Esophagus (tissue), 2 donors: ENCODE measurements around the gene FAM149B1. TPM values are rescaled to one million over a fixed set of nuclear protein-coding genes. Genes with fewer than 3 reads are reported as not detected.

ENCODE experiments used
- H3K27ac ChIP-seq, 2 donors: one replicate each; pipeline ENCODE4 v1.5.1; 2013; ENCODE audit warnings: low read depth in 2 of 2, mild to moderate bottlenecking in 2 of 2, inconsistent platforms in 1 of 2, low read length in 1 of 2, moderate library complexity in 1 of 2
- H3K27me3 ChIP-seq, 2 donors: one replicate each; pipeline ENCODE4 v1.6.1; 2013; ENCODE audit warnings: low read length in 2 of 2, control low read depth in 1 of 2, mild to moderate bottlenecking in 1 of 2; ENCODE audit not compliant: insufficient read depth in 2 of 2, control insufficient read depth in 1 of 2
- H3K36me3 ChIP-seq, 2 donors: one replicate each; pipeline ENCODE4 v1.6.1; 2013; ENCODE audit warnings: low read length in 1 of 2; ENCODE audit not compliant: control insufficient read depth in 2 of 2, insufficient read depth in 2 of 2
- H3K4me1 ChIP-seq, 2 donors: one replicate each; pipeline ENCODE4 v1.6.1; 2013; ENCODE audit warnings: low read length in 1 of 2; ENCODE audit not compliant: control insufficient read depth in 2 of 2, insufficient read depth in 2 of 2
- H3K4me3 ChIP-seq, 2 donors: one replicate each; pipeline ENCODE4 v1.5.1; 2013; ENCODE audit warnings: low read length in 2 of 2, mild to moderate bottlenecking in 2 of 2, low read depth in 1 of 2, moderate library complexity in 1 of 2
- H3K9me3 ChIP-seq, 2 donors: one replicate each; pipeline ENCODE4 v1.6.1; 2013; ENCODE audit warnings: mild to moderate bottlenecking in 2 of 2, low read depth in 1 of 2, low read length in 1 of 2, moderate library complexity in 1 of 2; ENCODE audit not compliant: control insufficient read depth in 2 of 2, insufficient read depth in 1 of 2
- WGBS, 2 donors: extraction: QIAGEN DNeasy Blood & Tissue Kit; methylation state at CpG; one replicate each; pipeline ENCODE4 v1.1.7; 2013; 5-methylcytosine and 5-hydroxymethylcytosine counted together
- polyA plus RNA-seq, 2 donors: library from polyadenylated mRNA; stranded (reverse); fragments of 200-250 nt; gene quantifications; one replicate each; pipeline ENCODE4 v1.2.3, GENCODE V29; 2013
- donor health status: healthy with polysubstance abuse.
- donor health status: Bipolar disorder and iron deficiency.

FAM149B1 gene
- polyA plus RNA-seq, 2 donors: 9.4 to 21.7 TPM

DNA sequence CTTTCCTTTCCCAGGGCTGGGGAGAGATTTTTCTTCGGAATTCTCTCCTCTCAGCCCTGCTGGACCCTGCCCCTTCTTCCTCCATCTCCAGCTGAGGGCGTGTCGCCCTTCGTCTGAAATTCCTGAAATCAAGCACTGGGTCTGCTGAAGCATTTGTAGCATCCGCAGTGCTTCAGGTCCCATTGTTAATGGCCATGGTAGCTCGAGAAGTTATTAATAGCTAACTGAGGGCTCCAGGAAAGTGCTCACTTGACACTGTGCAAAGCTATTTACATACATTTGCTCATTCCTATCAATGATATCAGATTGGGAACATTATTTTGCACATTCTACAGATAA, 515 bp downstream of the FAM149B1 start:
- no peaks in the 10 kb centered on the region for H3K4me1 ChIP-seq
- WGBS, 2 donors: 1% methylated on average over 6 of the region's 6 CpGs

DNA sequence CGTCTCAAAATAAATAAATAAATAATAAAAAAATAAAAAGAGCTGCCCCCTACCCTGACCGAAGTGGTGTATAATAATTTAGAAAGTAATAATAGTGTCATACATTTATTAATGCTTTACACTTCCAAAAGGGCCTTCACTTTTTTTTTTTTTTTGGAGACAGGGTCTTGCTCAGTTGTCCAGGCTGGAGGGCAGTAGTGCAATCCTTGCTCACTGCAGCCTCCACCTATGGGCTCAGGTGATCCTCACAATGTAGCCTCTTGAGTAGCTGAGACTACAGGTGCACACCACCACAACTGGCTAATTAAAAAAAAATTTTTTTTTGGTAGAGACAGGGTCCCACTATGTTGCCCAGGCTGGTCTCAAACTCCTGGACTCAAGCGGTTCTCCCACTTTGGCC, 1.4 kb downstream of the FAM149B1 start:
- Histone ChIP-seq H3K4me3 (no peak overlapping the region), H3K36me3 (no peaks in the 10 kb centered on the region), H3K27ac (no peak overlapping the region), H3K9me3 (no peaks in the 10 kb centered on the region), H3K4me1 (no peaks in the 10 kb centered on the region), H3K27me3 (no peaks in the 10 kb centered on the region)
- 96 to 99% methylated on average over 3 of the region's 3 CpGs for WGBS, 2 donors

More for the DNA sequence above, 515 bp downstream of the FAM149B1 start:
- peak overlapping the region; percentile 92 to 100 for H3K27ac ChIP-seq
- H3K27me3 ChIP-seq: no peaks in the 10 kb centered on the region
- no peaks in the 10 kb centered on the region for H3K9me3 ChIP-seq
- H3K36me3 ChIP-seq: no peaks in the 10 kb centered on the region
- peak overlapping the region; percentile 87 to 98 for H3K4me3 ChIP-seq

DNA sequence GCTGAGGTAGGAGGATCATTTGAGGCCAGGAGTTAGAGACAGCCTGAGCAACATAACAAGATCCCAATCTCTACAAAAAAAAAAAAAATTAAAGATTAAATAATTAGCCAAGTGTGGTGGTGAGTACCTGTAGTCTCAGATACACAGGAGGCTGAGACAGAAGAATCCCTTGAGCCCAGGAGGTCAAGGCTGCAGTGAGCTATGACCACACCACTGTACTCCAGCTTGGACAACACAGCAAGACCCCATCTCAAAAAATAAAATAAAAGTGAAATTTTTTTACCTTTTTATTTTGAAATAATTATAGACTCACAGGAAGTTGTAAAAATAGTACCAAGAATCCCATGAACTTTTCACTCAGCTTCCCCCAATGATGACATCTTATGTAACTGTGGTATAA, 4.9 kb downstream of the FAM149B1 start:
- Histone ChIP-seq H3K27ac (no peak overlapping the region), H3K27me3 (no peaks in the 10 kb centered on the region), H3K9me3 (no peaks in the 10 kb centered on the region), H3K4me3 (no peak overlapping the region), H3K4me1 (no peaks in the 10 kb centered on the region), H3K36me3 (peaks cover 0 to 3% of the 10 kb centered on the region in 2 donors)

DNA sequence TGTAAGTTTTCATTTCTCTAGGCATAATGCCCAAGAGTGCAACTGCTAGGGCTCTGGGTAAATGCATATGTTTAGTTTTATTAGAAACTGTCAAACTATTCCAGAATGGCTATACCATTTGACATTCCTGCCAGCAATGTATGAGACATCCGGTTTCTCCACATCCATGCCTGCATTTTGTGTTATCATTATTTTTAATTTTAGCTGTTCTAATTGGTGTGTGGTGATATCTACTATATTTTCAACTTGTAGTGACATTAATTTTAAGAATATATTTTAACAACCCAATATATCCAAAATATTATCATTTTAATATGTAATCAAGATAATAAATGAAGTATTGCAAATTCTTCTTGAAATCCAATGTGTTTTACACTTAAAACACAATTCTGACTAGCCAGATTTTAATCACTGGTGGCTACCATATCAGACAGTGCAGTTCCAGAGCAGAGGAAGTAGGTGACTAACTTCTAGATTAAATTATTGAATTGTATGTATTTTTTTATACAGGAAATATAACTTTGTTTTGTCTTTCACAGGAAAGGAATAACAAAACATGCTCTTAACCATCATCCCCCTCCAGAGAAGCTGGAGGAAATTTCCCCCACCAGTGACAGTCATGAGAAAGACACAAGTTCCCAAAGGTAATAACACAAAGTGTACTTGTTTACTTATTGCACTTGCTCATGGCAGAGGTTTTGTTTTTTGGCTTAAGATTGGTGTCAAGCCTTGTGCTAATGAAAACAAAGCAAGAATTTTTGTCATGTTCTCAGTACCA, 6.4 kb downstream of the FAM149B1 start:
- Histone ChIP-seq H3K36me3 (peaks cover 0 to 3% of the 10 kb centered on the region in 2 donors), H3K4me1 (no peaks in the 10 kb centered on the region), H3K27ac (no peak overlapping the region), H3K27me3 (no peaks in the 10 kb centered on the region), H3K4me3 (no peak overlapping the region), H3K9me3 (no peaks in the 10 kb centered on the region)
- WGBS, 2 donors: 94% methylated on average over 1 of the region's 1 CpG

DNA sequence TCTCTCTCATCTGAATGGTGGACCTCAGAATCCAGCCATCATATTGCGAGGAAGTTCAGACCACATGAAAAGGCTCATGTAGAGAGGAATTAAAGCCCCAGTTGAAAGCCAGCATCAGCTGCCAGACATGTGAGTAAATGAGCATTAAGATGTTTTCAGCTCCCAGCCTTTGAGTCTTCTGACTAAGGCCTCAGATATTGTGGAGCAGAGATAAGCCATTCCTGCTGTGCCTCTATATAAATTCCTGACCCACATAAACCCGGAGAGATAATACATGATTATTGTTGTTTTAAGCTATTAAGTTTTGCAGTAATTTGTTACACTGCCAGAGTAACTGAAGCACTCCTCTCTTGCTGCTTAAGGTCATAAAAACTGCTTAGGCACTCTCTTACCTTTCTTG, 14.6 kb downstream of the FAM149B1 start:
- WGBS, 2 donors: 76 to 89% methylated on average over 2 of the region's 2 CpGs
- Histone ChIP-seq H3K9me3 (no peaks in the 10 kb centered on the region), H3K27me3 (no peaks in the 10 kb centered on the region), H3K27ac (no peak overlapping the region), H3K4me3 (no peak overlapping the region), H3K36me3 (peaks cover 0 to 2% of the 10 kb centered on the region in 2 donors), H3K4me1 (no peaks in the 10 kb centered on the region)

DNA sequence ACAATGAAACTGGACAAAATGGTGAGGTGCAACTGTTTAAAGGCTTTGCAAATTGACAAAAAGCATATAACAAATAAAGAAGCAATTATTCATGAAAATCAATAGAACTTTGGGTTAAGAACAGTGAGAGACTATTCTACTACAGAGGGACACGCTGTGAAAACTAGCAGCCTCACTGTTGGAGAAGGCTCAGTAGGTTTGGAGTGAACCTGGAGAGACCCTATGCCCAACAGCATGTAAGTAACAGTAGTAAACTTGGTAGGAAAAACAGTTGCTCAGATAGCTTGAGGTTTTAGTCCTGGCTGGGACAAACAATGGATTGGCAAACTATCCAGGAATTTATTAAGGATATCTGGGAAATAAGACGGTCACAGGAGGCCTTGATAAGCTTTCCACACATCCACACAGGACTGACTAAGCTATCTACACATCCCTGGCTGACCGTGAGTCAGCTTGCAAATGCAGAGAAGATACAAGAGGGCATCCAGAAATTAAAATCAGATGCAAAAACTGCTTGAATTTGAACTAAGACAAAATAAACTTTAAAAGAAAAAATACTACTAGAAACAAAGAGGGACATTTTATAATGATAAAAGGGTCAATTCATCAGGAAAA, 15.9 kb downstream of the FAM149B1 start:
- WGBS, 2 donors: 90 to 93% methylated on average over 3 of the region's 3 CpGs
- Histone ChIP-seq H3K4me3 (no peak overlapping the region), H3K27ac (no peak overlapping the region)

DNA sequence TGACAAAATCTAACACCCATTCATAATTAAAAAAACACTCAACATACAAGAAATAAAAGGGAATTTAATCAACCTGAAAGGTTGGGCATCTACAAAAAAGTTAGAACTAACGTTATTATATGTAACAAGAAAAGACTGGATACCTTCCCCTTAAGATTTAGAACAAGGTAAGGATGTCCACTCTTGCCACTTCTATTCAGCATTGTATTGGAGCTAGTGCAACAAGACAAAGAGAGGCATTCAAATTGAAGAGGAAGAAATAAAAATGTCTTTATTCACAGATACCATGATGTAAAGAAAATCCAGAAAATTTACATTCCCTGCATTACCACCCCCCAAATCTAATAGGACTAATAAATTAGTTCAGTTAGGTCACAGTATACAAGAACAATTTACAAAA, 18.3 kb downstream of the FAM149B1 start:
- no peaks in the 10 kb centered on the region for H3K4me1 ChIP-seq
- no peak overlapping the region for H3K27ac ChIP-seq
- WGBS, 2 donors: 83% methylated on average over 1 of the region's 1 CpG
- no peaks in the 10 kb centered on the region for H3K27me3 ChIP-seq
- no peaks in the 10 kb centered on the region for H3K9me3 ChIP-seq
- peaks cover 0 to 2% of the 10 kb centered on the region in 2 donors for H3K36me3 ChIP-seq
- no peak overlapping the region for H3K4me3 ChIP-seq

More for the DNA sequence above, 15.9 kb downstream of the FAM149B1 start:
- Histone ChIP-seq H3K4me1 (no peaks in the 10 kb centered on the region), H3K9me3 (no peaks in the 10 kb centered on the region), H3K27me3 (no peaks in the 10 kb centered on the region), H3K36me3 (peaks cover 0 to 2% of the 10 kb centered on the region in 2 donors)

DNA sequence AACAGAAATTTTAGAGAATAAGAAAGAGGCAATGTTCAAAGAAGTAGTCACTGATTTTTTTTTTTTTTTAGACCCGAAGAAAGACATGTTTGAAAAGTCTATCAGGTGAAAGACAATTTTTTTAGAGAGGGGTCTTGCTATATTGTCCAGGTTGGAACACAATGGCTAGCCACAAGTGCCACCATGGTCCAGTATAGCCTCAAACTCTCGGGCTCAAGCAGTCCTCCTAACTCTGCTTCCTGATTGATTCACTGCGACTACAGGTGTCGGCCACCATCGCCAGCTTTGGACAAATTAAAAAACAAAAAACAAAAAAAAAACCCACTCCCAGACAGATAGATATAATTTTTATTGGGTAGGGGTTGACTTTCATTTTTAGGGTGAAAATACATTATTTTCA, 22.3 kb downstream of the FAM149B1 start:
- WGBS, 2 donors: 97 to 98% methylated on average over 5 of the region's 5 CpGs
- Histone ChIP-seq H3K4me3 (no peak overlapping the region), H3K27me3 (no peaks in the 10 kb centered on the region), H3K36me3 (peaks cover 0 to 3% of the 10 kb centered on the region in 2 donors), H3K27ac (no peak overlapping the region), H3K4me1 (no peaks in the 10 kb centered on the region), H3K9me3 (no peaks in the 10 kb centered on the region)

DNA sequence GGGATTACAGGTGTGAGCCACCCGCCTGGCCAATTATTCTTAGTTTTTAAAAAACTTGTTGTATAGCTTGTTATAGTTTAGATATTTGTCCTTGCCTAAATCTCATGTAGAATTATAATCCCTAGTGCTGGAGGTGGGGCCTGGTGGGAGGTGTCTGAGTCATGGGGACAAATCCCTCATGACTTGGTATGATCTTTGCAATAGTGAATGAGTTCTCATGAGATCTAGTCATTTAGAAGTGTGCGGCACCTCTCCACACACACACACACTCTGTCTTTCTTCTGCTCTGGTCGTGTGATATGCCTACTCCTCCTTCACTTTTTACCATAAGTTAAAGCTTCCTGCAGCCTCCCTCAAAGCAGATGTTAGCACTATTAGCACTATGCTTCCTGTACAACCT, 37.2 kb downstream of the FAM149B1 start:
- H3K36me3 ChIP-seq: no peaks in the 10 kb centered on the region
- H3K27ac ChIP-seq: no peak overlapping the region
- no peak overlapping the region for H3K4me3 ChIP-seq
- 91 to 93% methylated on average over 3 of the region's 3 CpGs for WGBS, 2 donors
- H3K27me3 ChIP-seq: no peaks in the 10 kb centered on the region
- H3K4me1 ChIP-seq: no peaks in the 10 kb centered on the region
- H3K9me3 ChIP-seq: no peaks in the 10 kb centered on the region

DNA sequence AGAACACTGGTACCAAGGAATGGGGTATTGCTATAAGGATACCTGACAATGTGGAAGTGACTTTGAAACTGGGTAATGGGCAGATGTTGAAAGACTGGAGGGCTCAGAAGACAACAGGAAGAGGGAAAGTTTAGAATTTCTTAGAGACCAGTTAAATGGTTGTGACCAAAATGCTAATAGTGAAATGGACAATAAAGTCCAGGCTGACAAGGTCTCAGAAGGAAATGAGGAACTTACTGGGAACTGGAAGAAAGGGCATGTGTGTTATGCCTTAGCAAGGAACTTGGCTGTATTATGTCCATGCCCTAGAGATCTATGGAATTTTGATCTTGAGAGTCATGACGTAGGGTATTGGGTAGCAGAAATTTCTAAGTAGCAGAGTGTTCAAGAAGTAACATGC, 38.0 kb downstream of the FAM149B1 start:
- Histone ChIP-seq H3K9me3 (no peaks in the 10 kb centered on the region), H3K27ac (no peak overlapping the region), H3K4me1 (no peaks in the 10 kb centered on the region), H3K36me3 (no peaks in the 10 kb centered on the region), H3K27me3 (no peaks in the 10 kb centered on the region), H3K4me3 (no peak overlapping the region)
- 93% methylated on average over 1 of the region's 1 CpG for WGBS, 2 donors
